GM18909 (cell line): ENCODE measurements around the gene INPP5A.
"Not testable (repeated sequence)": the region's sequence is repeated elsewhere in the genome, so short reads cannot be mapped to it uniquely, and the experiment has no call there.

Source experiments
- ATAC-seq: cut with Tn5 transposase; IDR thresholded peaks from one replicate; pipeline ENCODE4 v1.9.1; 2021; ENCODE audit warnings: mild to moderate bottlenecking; ENCODE audit not compliant: unreplicated experiment, poor library complexity

INPP5A gene

DNA sequence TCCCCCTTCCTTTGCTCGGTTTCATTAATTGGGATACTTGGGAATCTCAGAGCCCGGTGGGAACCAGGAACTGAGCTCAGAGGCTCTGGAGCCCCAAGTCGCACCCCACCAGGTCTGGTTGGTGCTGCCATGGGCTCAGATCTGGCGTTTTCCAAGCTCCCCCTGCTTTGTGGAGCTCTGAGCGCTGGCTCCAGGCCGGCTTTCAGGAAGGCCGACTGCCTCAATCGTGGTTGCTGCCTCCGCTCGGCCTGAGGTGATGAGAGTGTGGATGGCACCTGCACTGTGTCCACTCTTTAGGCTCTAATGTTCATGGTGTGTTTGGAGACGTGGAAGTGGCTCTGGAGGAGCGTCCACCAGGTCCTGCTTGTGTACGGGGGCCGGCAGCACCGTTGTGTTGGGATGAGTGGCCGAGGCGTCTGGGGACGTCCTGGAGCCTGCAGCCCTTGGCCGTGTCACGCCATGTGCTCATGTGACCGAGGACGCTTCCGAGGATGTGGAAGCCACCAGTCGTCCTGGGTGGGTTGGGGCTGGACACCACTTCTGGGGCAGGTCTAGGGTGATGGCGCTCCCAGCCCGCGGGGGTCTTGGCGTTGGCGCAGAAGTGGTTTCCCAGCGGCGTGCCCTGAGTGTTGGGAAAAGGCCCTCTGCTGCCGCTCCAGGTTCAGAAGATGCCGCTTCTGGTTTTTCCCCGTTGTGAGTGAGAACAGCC is 8.2 kb downstream of the INPP5A start:
- no peak for ATAC-seq

GRCh38 chr10:132546567-132547420 is 9.2 kb downstream of the INPP5A start:
- no peak for ATAC-seq

- no peak for ATAC-seq
These were observed 9.9 kb downstream of the INPP5A start for GRCh38 chr10:132547421-132547861.

DNA sequence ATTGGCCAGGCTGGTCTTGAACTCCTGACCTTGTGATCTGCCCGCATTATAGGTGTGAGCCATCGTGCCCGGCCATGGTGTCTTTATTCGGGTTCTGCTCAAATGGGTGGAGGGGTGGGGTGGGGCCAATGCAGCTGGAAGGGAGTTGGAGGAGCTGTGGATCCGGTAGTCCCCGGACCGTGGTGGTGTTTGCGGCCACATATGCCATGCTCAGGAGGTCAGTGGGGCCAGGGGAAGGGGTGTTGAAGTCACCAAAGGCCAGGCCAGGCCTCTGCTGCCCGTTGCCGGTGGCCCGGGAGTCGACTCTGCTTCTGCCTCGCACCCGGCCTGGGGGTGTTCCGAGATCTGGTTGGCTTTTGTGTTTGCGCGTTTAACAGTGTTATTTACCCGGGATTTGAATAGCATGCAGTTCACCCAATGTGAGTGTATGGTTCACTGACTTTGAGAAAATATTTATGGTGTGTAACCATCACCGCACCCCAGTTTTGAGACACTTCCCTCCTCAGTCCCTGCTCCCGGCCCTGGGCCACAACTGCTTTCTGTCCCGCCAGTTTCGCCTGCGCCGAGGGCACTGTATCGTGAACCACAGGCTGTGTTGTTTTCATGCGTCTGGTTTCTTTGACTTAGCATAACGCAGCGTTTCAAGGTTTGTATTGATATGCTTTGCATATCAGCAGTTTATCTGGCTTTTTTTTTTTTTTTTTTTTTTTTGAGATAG is 10.7 kb downstream of the INPP5A start:
- ATAC-seq, result no peak

DNA sequence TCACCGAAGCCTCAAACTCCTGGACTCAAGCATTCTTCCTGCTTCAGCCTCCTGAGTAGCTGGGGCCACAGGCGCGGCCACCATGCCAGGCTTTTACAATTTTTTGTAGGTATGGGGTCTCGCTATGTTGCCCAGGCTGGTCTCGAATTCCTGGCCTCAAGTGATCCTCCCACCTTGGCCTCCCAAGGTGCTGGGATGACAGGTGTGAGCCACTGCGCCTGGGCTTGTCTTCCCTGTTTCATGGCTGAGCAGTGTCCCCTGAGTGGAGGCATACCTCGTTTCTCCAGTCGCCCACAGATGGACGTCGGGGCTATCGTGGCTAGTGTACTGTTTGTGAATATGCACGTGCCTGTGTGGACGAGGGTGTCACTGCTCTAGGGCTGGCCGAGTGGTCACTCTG is 11.3 kb downstream of the INPP5A start:
- no peak for ATAC-seq

DNA sequence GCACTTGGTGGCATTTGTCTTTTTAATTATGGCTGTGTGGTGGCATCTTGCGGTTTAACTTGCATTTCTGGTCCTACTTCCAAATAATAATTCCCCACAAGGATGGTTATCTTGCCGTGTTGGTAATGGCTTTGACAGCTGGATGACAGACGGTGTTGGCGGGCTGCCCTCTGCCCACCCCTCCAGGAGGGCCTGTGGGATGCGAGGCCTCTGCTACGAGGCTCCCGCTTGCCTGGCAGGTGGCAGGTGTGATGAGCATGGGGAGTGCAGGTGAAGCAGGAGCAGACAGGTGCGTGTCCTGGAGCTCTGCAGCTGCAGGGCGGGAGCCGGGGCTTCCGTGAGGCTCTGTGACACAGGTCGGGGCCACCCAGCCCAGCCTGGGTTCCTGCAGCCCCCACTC is 11.8 kb downstream of the INPP5A start:
- ATAC-seq, result no peak

GRCh38 chr10:132550366-132551092 is 12.9 kb downstream of the INPP5A start:
- ATAC-seq, result no peak

DNA sequence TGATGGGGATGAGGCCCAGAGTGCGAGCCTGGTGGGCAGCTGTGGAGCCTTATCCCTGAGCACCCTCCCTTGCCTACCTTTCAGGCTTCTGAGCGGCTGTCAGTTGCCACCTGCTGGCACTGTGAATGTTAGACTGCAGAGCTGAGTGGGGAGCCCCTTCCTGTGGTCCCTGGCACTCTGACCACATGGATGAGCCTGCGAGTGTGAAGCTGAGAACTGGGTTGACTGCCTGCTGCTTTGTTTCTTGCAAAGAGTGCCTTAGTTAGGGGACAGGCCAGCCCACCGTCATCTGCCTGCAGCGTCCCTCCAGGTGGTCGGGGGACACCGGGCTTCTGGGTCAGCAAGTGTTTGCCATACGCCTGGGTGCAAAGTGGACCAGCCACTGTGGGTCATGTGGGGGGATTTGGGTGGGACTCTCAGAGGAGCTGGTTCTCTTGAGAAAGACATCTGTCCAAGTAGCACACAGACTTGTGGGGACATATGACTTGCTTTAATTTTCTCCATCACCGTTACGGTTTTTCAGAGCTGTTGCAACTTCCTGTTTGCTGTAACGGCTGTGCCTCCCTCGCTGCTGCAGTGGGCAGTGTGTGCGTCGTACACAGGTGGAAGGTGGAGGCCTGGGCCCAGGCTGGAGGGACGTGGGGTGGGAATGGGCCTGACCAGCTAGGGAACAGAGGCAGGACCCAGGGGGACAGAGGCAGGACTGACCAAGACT is 13.7 kb downstream of the INPP5A start:
- ATAC-seq, result peak; percentile 62

DNA sequence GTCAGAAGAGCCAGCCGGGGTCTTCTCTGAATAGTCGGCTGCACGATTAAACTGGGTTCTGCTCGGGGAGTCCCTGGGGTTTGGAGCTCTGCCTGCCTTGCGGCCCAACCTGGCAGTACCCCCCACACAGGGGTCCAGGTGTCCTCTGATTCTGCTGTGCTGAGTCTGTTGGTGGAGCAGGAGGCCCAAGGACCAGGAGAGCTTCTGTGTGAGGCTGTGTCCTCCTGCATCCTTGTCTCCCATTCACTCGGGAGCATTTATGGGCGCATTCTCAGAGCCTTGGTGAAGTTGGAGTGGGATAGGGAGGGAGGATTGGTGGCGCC is 14.2 kb downstream of the INPP5A start:
- peak; percentile 6 for ATAC-seq

DNA sequence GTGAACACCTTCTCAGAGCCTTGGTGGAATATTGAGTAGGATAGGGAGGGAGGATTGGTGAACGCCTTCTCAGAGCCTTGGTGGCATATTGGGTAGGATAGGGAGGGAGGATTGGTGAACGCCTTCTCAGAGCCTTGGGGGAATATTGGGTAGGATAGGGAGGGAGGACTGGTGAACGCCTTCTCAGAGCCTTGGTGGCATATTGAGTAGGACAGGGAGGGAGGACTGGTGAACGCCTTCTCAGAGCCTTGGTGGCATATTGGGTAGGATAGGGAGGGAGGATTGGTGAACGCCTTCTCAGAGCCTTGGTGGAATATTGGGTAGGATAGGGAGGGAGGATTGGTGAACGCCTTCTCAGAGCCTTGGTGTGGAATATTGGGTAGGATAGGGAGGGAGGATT is 15.0 kb downstream of the INPP5A start:
- not testable (repeated sequence) for ATAC-seq

DNA sequence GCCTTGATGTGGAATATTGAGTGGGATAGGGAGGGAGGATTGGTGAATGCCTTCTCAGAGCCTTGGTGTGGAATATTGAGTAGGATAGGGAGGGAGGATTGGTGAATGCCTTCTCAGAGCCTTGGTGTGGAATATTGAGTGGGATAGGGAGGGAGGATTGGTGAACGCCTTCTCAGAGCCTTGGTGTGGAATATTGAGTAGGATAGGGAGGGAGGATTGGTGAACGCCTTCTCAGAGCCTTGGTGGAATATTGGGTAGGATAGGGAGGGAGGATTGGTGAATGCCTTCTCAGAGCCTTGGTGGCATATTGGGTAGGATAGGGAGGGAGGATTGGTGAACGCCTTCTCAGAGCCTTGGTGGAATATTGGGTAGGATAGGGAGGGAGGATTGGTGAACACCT is 16.0 kb downstream of the INPP5A start:
- ATAC-seq, result not testable (repeated sequence)

GRCh38 chr10:132554053-132554990 is 16.7 kb downstream of the INPP5A start:
- no peak for ATAC-seq

- ATAC-seq, result no peak
These were observed 17.5 kb downstream of the INPP5A start for GRCh38 chr10:132554991-132555647.

DNA sequence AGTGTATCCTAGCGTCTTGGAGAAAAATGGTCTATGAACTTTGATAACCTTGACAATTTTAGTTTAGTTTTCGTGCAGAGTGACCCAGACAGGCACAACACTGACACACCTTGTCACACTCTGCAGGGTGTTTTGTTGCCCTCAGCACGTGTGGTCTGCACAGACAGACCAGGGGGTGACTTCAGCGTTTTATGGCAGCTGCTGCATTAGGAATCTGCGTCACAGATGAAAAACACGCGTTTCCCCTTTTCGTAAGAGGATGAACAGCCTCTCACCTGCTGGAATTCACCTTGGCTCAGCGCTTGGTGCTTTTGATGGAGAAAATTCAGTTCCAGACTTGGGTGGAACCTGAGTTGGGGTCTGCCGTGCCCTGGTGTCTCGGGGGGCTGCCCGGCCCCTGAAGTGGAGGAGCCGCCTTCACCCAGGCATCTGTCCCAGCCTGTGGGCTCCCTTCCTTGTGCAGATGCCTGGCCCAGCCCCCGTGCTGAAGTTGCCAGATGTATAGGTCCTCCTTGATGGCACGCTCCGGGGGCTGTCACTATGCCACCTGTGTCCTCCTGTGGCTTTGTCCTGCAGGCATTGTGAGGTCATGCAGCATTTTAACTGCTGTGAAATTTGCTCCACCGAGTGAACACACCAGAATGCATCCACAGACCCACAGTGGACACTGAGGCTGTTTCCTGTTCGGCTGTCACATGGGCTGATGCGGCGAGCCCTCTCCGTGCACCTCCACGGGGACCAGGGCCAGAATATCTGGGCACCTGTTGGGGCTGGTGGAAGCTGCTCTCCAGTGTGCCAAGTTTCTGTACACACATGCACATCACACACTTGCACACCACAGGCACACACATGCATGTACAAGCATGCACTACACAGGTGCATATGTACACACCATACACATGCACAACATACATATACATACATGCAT is 18.3 kb downstream of the INPP5A start:
- ATAC-seq, result no peak

- ATAC-seq, result no peak
These were observed 19.4 kb downstream of the INPP5A start for GRCh38 chr10:132556994-132557441.

DNA sequence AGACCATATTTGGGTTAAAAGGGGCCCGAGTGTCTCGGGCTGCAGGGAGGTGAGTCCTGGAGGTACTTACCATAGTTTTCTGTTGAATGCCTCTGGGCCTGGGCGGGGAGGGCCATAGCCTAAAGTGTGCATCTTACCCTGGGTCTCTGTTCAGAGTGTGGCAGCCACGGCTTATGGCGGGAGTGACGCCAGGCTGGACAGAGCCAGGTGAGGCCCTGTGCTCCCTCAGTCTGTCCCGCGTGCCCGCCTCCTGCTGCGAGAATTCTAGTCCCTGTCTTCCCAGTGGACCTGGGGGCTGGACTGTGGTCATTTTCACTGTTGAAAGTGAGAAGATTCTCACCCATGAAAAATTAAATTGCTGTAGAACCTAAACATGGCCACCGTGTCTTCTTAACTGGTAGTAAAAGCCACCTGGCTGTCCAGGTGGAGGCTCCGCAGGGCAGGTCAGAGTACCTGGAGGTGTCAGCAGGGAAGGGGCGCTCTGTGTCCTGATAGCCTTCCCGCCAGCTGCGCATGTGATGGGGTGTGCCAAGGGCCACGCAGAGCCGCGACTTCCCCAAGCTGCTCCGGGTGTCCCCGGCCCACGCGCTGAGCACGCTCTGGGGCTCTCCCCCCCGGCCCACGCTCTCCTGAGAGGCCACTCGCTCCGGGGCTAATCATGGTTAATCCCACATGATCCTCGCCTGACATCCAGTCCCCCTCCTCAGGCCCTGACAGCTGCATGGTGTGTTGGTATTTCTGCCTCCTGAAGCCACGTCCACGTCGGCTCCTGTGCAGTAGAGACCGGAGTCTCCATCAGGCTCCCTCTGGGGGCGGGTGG is 20.3 kb downstream of the INPP5A start:
- ATAC-seq, result no peak
